CD4-positive, alpha-beta T cell treated with Interleukin-12 subunit alpha and Interleukin-12 subunit beta, for 1 hour (primary cell): Measurements from ENCODE around the gene TAL1.
"Not testable (repeated sequence)": the region's sequence is repeated elsewhere in the genome, so short reads cannot be mapped to it uniquely, and the experiment has no call there.

Experiments
- DNase-seq: peaks from one replicate; pipeline ENCODE4 v3.0.0-alpha.2; 2020

TAL1 gene

GRCh38 chr1:47210666-47211065 is 21.4 kb downstream of the TAL1 start:
- no peak for DNase-seq

GRCh38 chr1:47209725-47210325 is 22.2 kb downstream of the TAL1 start:
- DNase-seq: no peak

- DNase-seq: no peak
These were observed 22.9 kb downstream of the TAL1 start for GRCh38 chr1:47209091-47209490.

GRCh38 chr1:47208374-47208850 is 23.6 kb downstream of the TAL1 start:
- DNase-seq: no peak

GRCh38 chr1:47207803-47208373 is 24.1 kb downstream of the TAL1 start:
- no peak for DNase-seq

- no peak for DNase-seq
These were observed 26.1 kb downstream of the TAL1 start for GRCh38 chr1:47205918-47206317.

GRCh38 chr1:47203504-47203903 is 28.5 kb downstream of the TAL1 start:
- DNase-seq: not testable (repeated sequence)

- no peak for DNase-seq
These were observed 30.8 kb downstream of the TAL1 start for GRCh38 chr1:47201179-47201578.

- no peak for DNase-seq
These were observed 33.8 kb downstream of the TAL1 start for GRCh38 chr1:47198214-47198613.

GRCh38 chr1:47196622-47197021 is 35.4 kb downstream of the TAL1 start:
- DNase-seq: no peak

- DNase-seq: not testable (repeated sequence)
These were observed 36.0 kb downstream of the TAL1 start for GRCh38 chr1:47195981-47196380.

GRCh38 chr1:47194311-47194710 is 37.7 kb downstream of the TAL1 start:
- DNase-seq: no peak

GRCh38 chr1:47193496-47193895 is 38.5 kb downstream of the TAL1 start:
- not testable (repeated sequence) for DNase-seq

GRCh38 chr1:47192458-47193384 is 39.3 kb downstream of the TAL1 start:
- DNase-seq: peak; percentile 65

GRCh38 chr1:47191940-47192457 is 40.0 kb downstream of the TAL1 start:
- DNase-seq: no peak

GRCh38 chr1:47190857-47191256 is 41.2 kb downstream of the TAL1 start:
- no peak for DNase-seq

GRCh38 chr1:47190509-47190855 is 41.5 kb downstream of the TAL1 start:
- no peak for DNase-seq

- DNase-seq: no peak
These were observed 42.0 kb downstream of the TAL1 start, which contains the start of gene PDZK1IP1 for GRCh38 chr1:47189844-47190508. Gene PDZK1IP1 (minus strand): TSS chr1:47190036. CDS start chr1:47189932, 104 bp downstream.

- no peak for DNase-seq
These were observed 42.9 kb downstream of the TAL1 start for GRCh38 chr1:47188791-47189785.

- DNase-seq: no peak
These were observed 44.1 kb downstream of the TAL1 start for GRCh38 chr1:47187926-47188250.

- no peak for DNase-seq
These were observed 44.6 kb downstream of the TAL1 start for GRCh38 chr1:47187231-47187925.
